IMR-90 (cell line): ENCODE data around the gene PDE11A. TPM values are rescaled to one million over a fixed set of nuclear protein-coding genes. Genes with fewer than 3 reads are reported as not detected.

Source experiments
- ATAC-seq: fragments of 200-7000 bp; cut with Tn5 transposase; 2 replicates; pipeline ENCODE4 v1.9.1; 2020; ENCODE audit warnings: low read depth, mild to moderate bottlenecking, moderate library complexity
- BruUV-seq: library from RNA; stranded (reverse); fragments of 400-500 nt; replicated peaks from 2 replicates; lab custom pipeline; 2021; lab: Mats Ljungman, UMichigan
- CTCF ChIA-PET: fragments of 300-600 bp; formaldehyde crosslinking; extraction: SDS; loops from one replicate; lab custom pipeline; 2021; ENCODE audit warnings: antibody characterized with exemption; lab: Yijun Ruan, JAX
- POLR2A ChIA-PET: fragments of 300-600 bp; sonication (Branson Sonifier 250); formaldehyde crosslinking; loops from one replicate; lab custom pipeline; 2022; ENCODE audit warnings: antibody characterized with exemption; ENCODE audit not compliant: unreplicated experiment; lab: Charles Lee
- DNase-seq: peaks from one replicate; pipeline ENCODE4 v3.0.0; 2013
- H2AFZ ChIP-seq: replicated peaks from 2 replicates; pipeline ENCODE3; 2013; ENCODE audit warnings: low read length, mild to moderate bottlenecking; ENCODE audit not compliant: poor library complexity
- H2AK5ac ChIP-seq: 2 replicates; pipeline ENCODE4 v1.6.1; 2013; ENCODE audit warnings: low read depth, low read length, inconsistent platforms
- H2AK9ac ChIP-seq: replicated peaks from 2 replicates; pipeline ENCODE3; 2013; ENCODE audit warnings: mild to moderate bottlenecking, low read depth, low read length, moderate library complexity; ENCODE audit not compliant: poor library complexity
- H2BK120ac ChIP-seq: 2 replicates; pipeline ENCODE4 v1.6.1; 2013; ENCODE audit warnings: low read depth, low read length, inconsistent platforms
- H2BK15ac ChIP-seq: 3 replicates; pipeline ENCODE4 v1.6.1; 2013; ENCODE audit warnings: low read depth, low read length, inconsistent platforms
- H2BK20ac ChIP-seq: 2 replicates; pipeline ENCODE4 v1.6.1; 2013; ENCODE audit warnings: low read depth, mild to moderate bottlenecking, inconsistent platforms, low read length, moderate library complexity
- H2BK5ac ChIP-seq: 2 replicates; pipeline ENCODE4 v1.6.1; 2013; ENCODE audit warnings: mild to moderate bottlenecking, low read depth, low read length, inconsistent platforms; ENCODE audit not compliant: poor library complexity, severe bottlenecking
- H3K14ac ChIP-seq: replicated peaks from 2 replicates; pipeline ENCODE4 v1.6.1; 2013; ENCODE audit warnings: low read depth, low read length, inconsistent platforms
- H3K18ac ChIP-seq: 2 replicates; pipeline ENCODE4 v1.6.1; 2013; ENCODE audit warnings: low read depth, low read length, control low read depth
- H3K23ac ChIP-seq: 2 replicates; pipeline ENCODE4 v1.6.1; 2013; ENCODE audit warnings: low read depth, low read length, inconsistent platforms
- H3K27ac ChIP-seq: 2 replicates; pipeline ENCODE4 v1.5.1; 2013; ENCODE audit warnings: mild to moderate bottlenecking, control low read depth, low read length; ENCODE audit not compliant: insufficient read depth
- H3K27me3 ChIP-seq: 2 replicates; pipeline ENCODE4 v1.6.1; 2013; ENCODE audit warnings: low read length; ENCODE audit not compliant: control insufficient read depth, insufficient read depth
- H3K36me3 ChIP-seq: 2 replicates; pipeline ENCODE4 v1.6.1; 2013; ENCODE audit warnings: low read length, mixed read lengths; ENCODE audit not compliant: control insufficient read depth, insufficient read depth
- H3K4ac ChIP-seq: 2 replicates; pipeline ENCODE4 v1.6.1; 2013; ENCODE audit warnings: low read depth, low read length, inconsistent platforms
- H3K4me1 ChIP-seq: 2 replicates; pipeline ENCODE4 v1.6.1; 2013; ENCODE audit warnings: low read length, mixed read lengths; ENCODE audit not compliant: control insufficient read depth, insufficient read depth
- H3K4me2 ChIP-seq: 2 replicates; pipeline ENCODE4 v1.6.1; 2013; ENCODE audit warnings: low read depth, mild to moderate bottlenecking, control low read depth, low read length, moderate library complexity
- H3K4me3 ChIP-seq: 2 replicates; pipeline ENCODE4 v1.5.1; 2013; ENCODE audit warnings: low read depth, mild to moderate bottlenecking, control low read depth, low read length, moderate library complexity; ENCODE audit not compliant: insufficient read depth
- H3K56ac ChIP-seq: 2 replicates; pipeline ENCODE4 v1.6.1; 2013; ENCODE audit warnings: low read length, inconsistent platforms; ENCODE audit not compliant: insufficient read depth; ENCODE audit errors: extremely low read depth
- H3K79me1 ChIP-seq, 2 experiments: 2 replicates each; pipeline ENCODE4 v1.6.1; 2013; ENCODE audit warnings: low read length in 2 of 2, inconsistent platforms in 1 of 2, low read depth in 1 of 2
- H3K9ac ChIP-seq: 2 replicates; pipeline ENCODE4 v1.6.1; 2013; ENCODE audit warnings: low read depth, low read length, control low read depth
- H3K9me1 ChIP-seq: 2 replicates; pipeline ENCODE4 v1.6.1; 2013; ENCODE audit warnings: low read length, inconsistent platforms; ENCODE audit not compliant: insufficient read depth
- H3K9me3 ChIP-seq: 2 replicates; pipeline ENCODE4 v1.6.1; 2013; ENCODE audit warnings: low read length; ENCODE audit not compliant: control insufficient read depth, insufficient read depth
- H4K20me1 ChIP-seq: 2 replicates; pipeline ENCODE4 v1.6.1; 2013; ENCODE audit warnings: low read length, inconsistent platforms; ENCODE audit not compliant: insufficient read depth
- H4K5ac ChIP-seq: 2 replicates; pipeline ENCODE4 v1.6.1; 2013; ENCODE audit warnings: mild to moderate bottlenecking, low read depth, low read length, control low read depth
- H4K8ac ChIP-seq, 2 experiments: 2 replicates each; pipeline ENCODE4 v1.6.1; 2013; ENCODE audit warnings: low read depth in 2 of 2, low read length in 2 of 2, control low read depth in 1 of 2, inconsistent platforms in 1 of 2
- H4K91ac ChIP-seq: 2 replicates; pipeline ENCODE4 v1.6.1; 2013; ENCODE audit warnings: low read depth, low read length, inconsistent platforms; ENCODE audit not compliant: insufficient read depth
- BHLHE40 ChIP-seq: fragments of 150-350 bp; IDR thresholded peaks from 2 replicates; pipeline ENCODE4 v1.6.1; 2016; ENCODE audit warnings: mild to moderate bottlenecking, low read depth, low read length
- CHD1 ChIP-seq: IDR thresholded peaks from 2 replicates; pipeline ENCODE4 v1.6.1; 2012; ENCODE audit warnings: low read depth, low read length, improper control_type of control experiment
- ELK1 ChIP-seq: fragments of 150-350 bp; IDR thresholded peaks from 2 replicates; pipeline ENCODE4 v1.6.1; 2016; ENCODE audit warnings: low read depth, mild to moderate bottlenecking, low read length, moderate library complexity, borderline replicate concordance
- MAFK ChIP-seq: IDR thresholded peaks from 2 replicates; pipeline ENCODE4 v1.6.1; 2012; ENCODE audit warnings: low read depth, low read length, improper control_type of control experiment
- MAZ ChIP-seq: IDR thresholded peaks from 2 replicates; pipeline ENCODE4 v1.6.1; 2012; ENCODE audit warnings: low read depth, mild to moderate bottlenecking, low read length, improper control_type of control experiment, moderate library complexity, borderline replicate concordance
- MXI1 ChIP-seq: IDR thresholded peaks from 2 replicates; pipeline ENCODE4 v1.6.1; 2012; ENCODE audit warnings: low read depth, mild to moderate bottlenecking, low read length, moderate library complexity, borderline replicate concordance
- WGBS, 2 experiments: methylation state at CpG; one replicate each; pipeline versions ENCODE4 v1.1.5 to v1.1.7; 2013; ENCODE audit warnings: missing lambda C conversion rate in 2 of 2; ENCODE audit not compliant: insufficient read length in 1 of 2; ENCODE audit errors: extremely low coverage in 2 of 2; 5-methylcytosine and 5-hydroxymethylcytosine counted together
- dilution Hi-C: fragments of 300-500 bp; cut with HindIII; formaldehyde crosslinking; loops from one replicate; pipeline ENCODE4 v1.14.3; 2018; ENCODE audit warnings: low sequenced_read_pairs; ENCODE audit not compliant: unreplicated experiment
- in situ Hi-C: fragments of 300-500 bp; cut with MboI; formaldehyde crosslinking; loops from 3 replicates; pipeline ENCODE4 v1.14.3; 2019; ENCODE audit warnings: low sequenced_read_pairs, inconsistent platforms, mixed read lengths
- intact Hi-C: fragments of 100-400 bp; cut with micrococcal nuclease; formaldehyde crosslinking; loops from 2 replicates; pipeline ENCODE4 v1.10.0; 2022
- polyA plus RNA-seq, 3 experiments: library from polyadenylated mRNA; depleted of rRNA; stranded (reverse); fragments of >200 nt; gene quantifications; 2 replicates each; pipeline ENCODE4 v1.2.3, GENCODE V29; 2012; ENCODE audit warnings: low replicate concordance in 1 of 3
- total RNA-seq: library from RNA; depleted of rRNA; stranded (reverse); fragments of >200 nt; gene quantifications from 2 replicates; pipeline ENCODE4 v1.2.3, GENCODE V29; 2012
- TF ChIP-seq, protein P1 (sequence below): fragments of 150-350 bp; IDR thresholded peaks from 2 replicates; pipeline ENCODE4 v1.6.1; 2017; ENCODE audit warnings: mild to moderate bottlenecking, antibody characterized with exemption, low read length, low read depth

Gene PDE11A
- total and polyA plus RNA-seq, 2 of the 4 experiments (the other 2 are of a cell fraction), result 0.21 to 0.72 TPM

DNA sequence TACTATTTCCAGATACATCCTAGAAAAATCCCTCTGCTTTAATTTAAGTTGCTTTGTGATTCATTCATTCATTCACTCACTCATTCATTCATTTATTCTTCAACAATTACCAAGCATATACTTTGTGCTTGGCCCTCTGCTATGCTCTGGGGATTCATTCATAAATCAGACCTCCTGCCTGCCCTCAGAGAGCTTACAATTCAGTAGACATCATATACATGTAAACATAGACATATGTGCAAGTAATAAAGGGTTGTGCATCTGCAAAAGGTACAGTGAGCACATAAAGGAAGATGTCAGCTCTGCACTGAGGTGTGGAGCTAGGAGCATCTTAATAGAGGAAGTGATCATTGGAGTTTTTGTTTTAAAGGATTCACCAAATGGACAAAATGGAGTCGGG, 490.6 kb downstream of the PDE11A start:
- dilution Hi-C loops (no loop called here), intact Hi-C loops (no loop called here), in situ Hi-C loops (no loop called here)
- Histone ChIP-seq H3K9me1 (no peaks in the 10 kb centered on the region), H3K23ac (no peak overlapping the region), H2AK9ac (no peak overlapping the region), H2BK20ac (no peak overlapping the region), H3K79me1 (no peaks in the 10 kb centered on the region), H3K4me3 (no peak overlapping the region), H3K18ac (no peak overlapping the region), H3K56ac (no peak overlapping the region), H3K9ac (no peak overlapping the region), H3K27ac (no peak overlapping the region), H2BK15ac (no peak overlapping the region), H3K9me3 (no peaks in the 10 kb centered on the region), H2AK5ac (no peak overlapping the region), H2BK120ac (no peak overlapping the region), H2BK5ac (no peak overlapping the region), H3K14ac (no peak overlapping the region), H3K4ac (no peak overlapping the region), H4K5ac (no peak overlapping the region), H2AFZ (no peak overlapping the region), H4K20me1 (no peaks in the 10 kb centered on the region), H4K91ac (no peak overlapping the region), H3K4me1 (no peaks in the 10 kb centered on the region), H3K36me3 (no peaks in the 10 kb centered on the region), H3K27me3 (peaks cover 2% of the 10 kb centered on the region), H3K4me2 (no peak overlapping the region), H4K8ac (no peak overlapping the region)
- no peak for TF ChIP-seq ELK1
- TF ChIP-seq, protein P1, sequence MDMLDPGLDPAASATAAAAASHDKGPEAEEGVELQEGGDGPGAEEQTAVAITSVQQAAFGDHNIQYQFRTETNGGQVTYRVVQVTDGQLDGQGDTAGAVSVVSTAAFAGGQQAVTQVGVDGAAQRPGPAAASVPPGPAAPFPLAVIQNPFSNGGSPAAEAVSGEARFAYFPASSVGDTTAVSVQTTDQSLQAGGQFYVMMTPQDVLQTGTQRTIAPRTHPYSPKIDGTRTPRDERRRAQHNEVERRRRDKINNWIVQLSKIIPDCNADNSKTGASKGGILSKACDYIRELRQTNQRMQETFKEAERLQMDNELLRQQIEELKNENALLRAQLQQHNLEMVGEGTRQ, result no peak
- TF ChIP-seq MAZ, result no peak
- TF ChIP-seq CHD1, result no peak
- no peak for TF ChIP-seq MXI1
- TF ChIP-seq MAFK, result no peak
- no peak for TF ChIP-seq BHLHE40
- ChIA-PET CTCF (interaction anchor here (1.0 kb wide), 1 partner anchor 23 kb away, joined by 3 read pairs; no protein-coding TSS in a partner anchor), POLR2A (no interaction called here)
- ATAC-seq (no peak), DNase-seq (no peak)
- BruUV-seq, result no TSS peak
- 100% methylated on average over 1 of the region's 1 CpG; no CpG with 5 or more reads in 1 of the 2 experiments for WGBS, 2 experiments
